ENCODE measurements around the gene DVL3. TPM values are rescaled to one million over a fixed set of nuclear protein-coding genes. Genes with fewer than 3 reads are reported as not detected.

Gene DVL3
- total RNA-seq, 1 experiment from 2014 or later = 106 TPM

GRCh38 chr3:184142199-184142598, 13.0 kb upstream of the DVL3 start:
- no peaks in the 10 kb centered on the region for H3K27me3 Mint-ChIP-seq (ENCODE audit: unreplicated experiment)
- H3K9me3 Mint-ChIP-seq (ENCODE audit: low read depth, unreplicated experiment) = no peaks in the 10 kb centered on the region
- no TSS peak for BruUV-seq (replicated peaks)
- H3K4me1 Mint-ChIP-seq (ENCODE audit: low read depth, unreplicated experiment) = peaks cover 22% of the 10 kb centered on the region
- CTCF ChIA-PET = no interaction called here
- no peak overlapping the region for H3K4me3 Mint-ChIP-seq (ENCODE audit: low read depth, unreplicated experiment)
- intact Hi-C loops (cut with micrococcal nuclease; ENCODE audit: unreplicated experiment) = no loop called here
- no peak for DNase-seq
- H3K36me3 Mint-ChIP-seq (ENCODE audit: insufficient read depth, unreplicated experiment) = peaks cover 77% of the 10 kb centered on the region
- no peak for TF ChIP-seq CTCF (IDR thresholded peaks at IDR 0.05; ENCODE audit: unreplicated experiment)
- no peak overlapping the region for H3K27ac Mint-ChIP-seq (ENCODE audit: unreplicated experiment)

GRCh38 chr3:184143327-184143726, 11.8 kb upstream of the DVL3 start:
- peaks cover 17% of the 10 kb centered on the region for H3K4me1 Mint-ChIP-seq (ENCODE audit: low read depth, unreplicated experiment)
- no peaks in the 10 kb centered on the region for H3K9me3 Mint-ChIP-seq (ENCODE audit: low read depth, unreplicated experiment)
- no peak for TF ChIP-seq CTCF (IDR thresholded peaks at IDR 0.05; ENCODE audit: unreplicated experiment)
- BruUV-seq (replicated peaks) = no TSS peak
- no peak overlapping the region for H3K4me3 Mint-ChIP-seq (ENCODE audit: low read depth, unreplicated experiment)
- intact Hi-C loops (cut with micrococcal nuclease; ENCODE audit: unreplicated experiment) = no loop called here
- peaks cover 68% of the 10 kb centered on the region for H3K36me3 Mint-ChIP-seq (ENCODE audit: insufficient read depth, unreplicated experiment)
- no peak for DNase-seq
- H3K27me3 Mint-ChIP-seq (ENCODE audit: unreplicated experiment) = no peaks in the 10 kb centered on the region
- no peak overlapping the region for H3K27ac Mint-ChIP-seq (ENCODE audit: unreplicated experiment)
- CTCF ChIA-PET = interaction anchor here (0.6 to 2.8 kb wide), 2 partner anchors 9 to 77 kb away, joined by 5 to 14 read pairs; partner anchors contain the start of gene EIF2B5

- no peak for DNase-seq
- CTCF ChIA-PET = interaction anchor here (1.1 to 2.8 kb wide), 7 partner anchors 9 to 98 kb away, joined by 3 to 14 read pairs (median 8); partner anchors contain the start of genes AP2M1 and EIF2B5
- H3K36me3 Mint-ChIP-seq (ENCODE audit: insufficient read depth, unreplicated experiment) = peaks cover 59% of the 10 kb centered on the region
Observed at GRCh38 chr3:184144505-184144904, 10.7 kb upstream of the DVL3 start.

GRCh38 chr3:184145111-184145524, 10.1 kb upstream of the DVL3 start:
- no TSS peak for BruUV-seq (replicated peaks)
- Mint-ChIP-seq H3K4me1 (ENCODE audit: low read depth, unreplicated experiment) (peaks cover 14% of the 10 kb centered on the region), H3K27me3 (ENCODE audit: unreplicated experiment) (no peaks in the 10 kb centered on the region), H3K27ac (ENCODE audit: unreplicated experiment) (peak overlapping the region; percentile 43), H3K36me3 (ENCODE audit: insufficient read depth, unreplicated experiment) (peaks cover 54% of the 10 kb centered on the region), H3K4me3 (ENCODE audit: low read depth, unreplicated experiment) (no peak overlapping the region), H3K9me3 (ENCODE audit: low read depth, unreplicated experiment) (no peaks in the 10 kb centered on the region)
- TF ChIP-seq CTCF (IDR thresholded peaks at IDR 0.05; ENCODE audit: unreplicated experiment) = peak; percentile 92
- CTCF ChIA-PET = interaction anchor here (0.6 to 2.8 kb wide), 10 partner anchors 8 to 97 kb away, joined by 3 to 14 read pairs (median 3); partner anchors contain the start of genes ABCF3, AP2M1 and EIF2B5
- intact Hi-C loops (cut with micrococcal nuclease; ENCODE audit: unreplicated experiment) = loop anchor here (1.0 to 2.0 kb wide), 2 partner anchors 97 to 144 kb away; no protein-coding TSS in a partner anchor
- peak; percentile 84 for DNase-seq

More at GRCh38 chr3:184144505-184144904, 10.7 kb upstream of the DVL3 start:
- BruUV-seq (replicated peaks) = no TSS peak
- Mint-ChIP-seq H3K27me3 (ENCODE audit: unreplicated experiment) (no peaks in the 10 kb centered on the region), H3K4me1 (ENCODE audit: low read depth, unreplicated experiment) (peaks cover 17% of the 10 kb centered on the region), H3K4me3 (ENCODE audit: low read depth, unreplicated experiment) (no peak overlapping the region), H3K27ac (ENCODE audit: unreplicated experiment) (no peak overlapping the region), H3K9me3 (ENCODE audit: low read depth, unreplicated experiment) (no peaks in the 10 kb centered on the region)
- TF ChIP-seq CTCF (IDR thresholded peaks at IDR 0.05; ENCODE audit: unreplicated experiment) = no peak
- intact Hi-C loops (cut with micrococcal nuclease; ENCODE audit: unreplicated experiment) = loop anchor here (2.0 kb wide), 1 partner anchor 144 kb away; no protein-coding TSS in a partner anchor
